Hepatocyte (in vitro differentiated cells): Measurements from ENCODE around the gene CCT8L2.
"Not testable (repeated sequence)": the region's sequence is repeated elsewhere in the genome, so short reads cannot be mapped to it uniquely, and the experiment has no call there.

Experiments
- CTCF ChIP-seq: fragments of 200-600 bp; sonication (generic); IDR thresholded peaks from 2 replicates; pipeline ENCODE4 v1.5.1; 2016; ENCODE audit warnings: antibody characterized with exemption, mild to moderate bottlenecking; ENCODE audit not compliant: poor library complexity
- EZH2 ChIP-seq: fragments of 200-600 bp; sonication (generic); IDR thresholded peaks from 2 replicates; pipeline ENCODE4 v1.6.1; 2016; ENCODE audit warnings: antibody characterized with exemption, mild to moderate bottlenecking, borderline replicate concordance
- EZH2phosphoT487 ChIP-seq: fragments of 200-600 bp; sonication (generic); IDR thresholded peaks from one replicate; pipeline ENCODE4 v1.6.1; 2018; ENCODE audit warnings: antibody characterized with exemption, mild to moderate bottlenecking, low read depth, moderate library complexity; ENCODE audit not compliant: unreplicated experiment, severe bottlenecking

- TF ChIP-seq CTCF, EZH2phosphoT487, EZH2: not testable (repeated sequence)
Measured at GRCh38 chr22:16623595-16623994, 31.0 kb upstream of the CCT8L2 start.
